ENCODE data around the gene NUMB.

NUMB gene

DNA sequence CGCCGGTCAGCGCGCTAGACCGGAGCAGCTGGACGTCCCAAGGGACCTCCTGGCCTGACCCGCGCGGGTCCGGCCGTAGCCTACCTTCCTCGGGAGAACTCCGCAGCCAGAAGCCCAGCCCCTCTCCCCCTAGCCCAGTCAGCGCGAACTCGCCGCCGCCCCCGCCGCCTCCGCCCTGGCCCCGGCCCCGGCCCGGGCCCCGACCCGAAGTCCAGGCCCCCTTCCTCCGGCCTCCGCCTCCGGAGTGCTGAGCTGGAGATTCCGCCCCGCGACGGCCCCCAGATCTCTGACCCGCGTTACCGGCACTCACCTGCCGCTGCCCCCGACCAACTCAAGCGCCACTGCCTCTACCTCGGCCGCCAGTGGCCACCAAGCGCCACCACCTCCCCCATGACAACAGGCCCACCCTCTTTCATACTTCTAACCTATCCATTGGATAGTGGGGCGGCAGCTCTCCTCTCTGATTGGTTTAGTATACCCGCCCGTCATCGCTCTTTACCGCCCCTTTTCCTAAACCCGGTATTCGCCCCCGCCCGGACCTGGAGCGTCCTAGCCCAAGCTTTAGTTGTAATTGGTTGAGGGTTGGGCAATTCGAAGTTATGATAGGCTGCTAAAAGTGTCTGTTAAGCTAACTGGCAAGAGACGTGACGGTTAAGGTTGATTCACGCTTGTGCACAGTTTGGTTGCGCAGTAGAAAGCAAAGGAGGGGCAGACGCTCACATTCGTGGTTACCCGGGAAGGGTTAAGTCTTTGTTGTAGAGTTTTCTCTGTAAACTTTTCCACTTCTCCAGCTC is at the start of gene NUMB:
Gene NUMB, minus strand, starts transcription at position 364 of the 794 bp plus-strand sequence. CDS start 102,795 bp downstream, outside the sequence.
- Histone ChIP-seq H2AFZ (ENCODE audit: low read length, unreplicated experiment) (peak within 1 kb of the TSS; percentile 89), H3K79me2 (ENCODE audit: control insufficient read depth, insufficient read depth, low read length, unreplicated experiment) (peaks cover 55% of the 10 kb centered on the region), H3K36me3 (ENCODE audit: insufficient read depth, low read length) (no peaks in the 10 kb centered on the region), H3K27me3 (ENCODE audit: insufficient read depth, low read length) (no peaks in the 10 kb centered on the region), H3K27ac (ENCODE audit: low read depth, low read length) (peak within 1 kb of the TSS; percentile 66), H3K4me3 (ENCODE audit: low read depth, low read length) (peak within 1 kb of the TSS; percentile 91), H3K4me1 (ENCODE audit: control insufficient read depth, insufficient read depth, low read length, unreplicated experiment) (peaks cover 58% of the 10 kb centered on the region)

- H3K27ac ChIP-seq (ENCODE audit: low read depth, low read length), result no peak overlapping the region
- no peaks in the 10 kb centered on the region for H3K27me3 ChIP-seq (ENCODE audit: insufficient read depth, low read length)
- no peaks in the 10 kb centered on the region for H3K79me2 ChIP-seq (ENCODE audit: control insufficient read depth, insufficient read depth, low read length, unreplicated experiment)
- H3K36me3 ChIP-seq (ENCODE audit: insufficient read depth, low read length), result no peaks in the 10 kb centered on the region; the same call in 1 of the 2 replicates
- H3K4me1 ChIP-seq (ENCODE audit: control insufficient read depth, insufficient read depth, low read length, unreplicated experiment), result no peaks in the 10 kb centered on the region
- no peak overlapping the region for H2AFZ ChIP-seq (ENCODE audit: low read length, unreplicated experiment)
- no peak overlapping the region for H3K4me3 ChIP-seq (ENCODE audit: low read depth, low read length)
These were observed 45.3 kb upstream of the NUMB start for GRCh38 chr14:73503648-73504047.

- H3K27me3 ChIP-seq (ENCODE audit: insufficient read depth, low read length), result no peaks in the 10 kb centered on the region
- H2AFZ ChIP-seq (ENCODE audit: low read length, unreplicated experiment), result no peak overlapping the region
- H3K4me3 ChIP-seq (ENCODE audit: low read depth, low read length), result no peak overlapping the region
- H3K27ac ChIP-seq (ENCODE audit: low read depth, low read length), result no peak overlapping the region
- no peaks in the 10 kb centered on the region for H3K4me1 ChIP-seq (ENCODE audit: control insufficient read depth, insufficient read depth, low read length, unreplicated experiment)
- H3K79me2 ChIP-seq (ENCODE audit: control insufficient read depth, insufficient read depth, low read length, unreplicated experiment), result no peaks in the 10 kb centered on the region
- no peaks in the 10 kb centered on the region; the same call in 1 of the 2 replicates for H3K36me3 ChIP-seq (ENCODE audit: insufficient read depth, low read length)
These were observed 43.8 kb upstream of the NUMB start for GRCh38 chr14:73502017-73502619.

DNA sequence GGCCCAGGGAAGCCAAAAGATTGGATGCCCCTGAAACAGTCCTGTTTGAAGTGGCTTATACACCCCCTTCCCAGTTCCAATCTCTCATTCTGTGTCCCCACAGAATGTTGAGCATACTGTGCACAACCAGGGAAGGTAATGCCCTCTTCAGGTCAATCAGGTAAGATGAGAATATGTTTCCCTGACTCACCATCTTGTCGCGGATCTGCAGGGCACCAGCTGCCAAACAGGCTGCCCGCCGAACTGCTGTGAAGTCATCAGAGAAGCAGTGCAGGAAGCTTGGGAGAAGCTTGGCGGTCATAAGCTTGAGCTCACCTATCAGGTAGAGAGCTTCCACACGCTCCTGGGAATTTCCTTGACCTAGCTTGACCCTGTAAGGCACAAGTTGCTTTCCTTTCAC is 42.0 kb upstream of the NUMB start:
- H3K4me3 ChIP-seq (ENCODE audit: low read depth, low read length), result no peak overlapping the region
- H3K27me3 ChIP-seq (ENCODE audit: insufficient read depth, low read length), result no peaks in the 10 kb centered on the region
- no peaks in the 10 kb centered on the region; the same call in 1 of the 2 replicates for H3K36me3 ChIP-seq (ENCODE audit: insufficient read depth, low read length)
- no peaks in the 10 kb centered on the region for H3K4me1 ChIP-seq (ENCODE audit: control insufficient read depth, insufficient read depth, low read length, unreplicated experiment)
- H3K79me2 ChIP-seq (ENCODE audit: control insufficient read depth, insufficient read depth, low read length, unreplicated experiment), result no peaks in the 10 kb centered on the region
- H2AFZ ChIP-seq (ENCODE audit: low read length, unreplicated experiment), result no peak overlapping the region
- H3K27ac ChIP-seq (ENCODE audit: low read depth, low read length), result no peak overlapping the region

DNA sequence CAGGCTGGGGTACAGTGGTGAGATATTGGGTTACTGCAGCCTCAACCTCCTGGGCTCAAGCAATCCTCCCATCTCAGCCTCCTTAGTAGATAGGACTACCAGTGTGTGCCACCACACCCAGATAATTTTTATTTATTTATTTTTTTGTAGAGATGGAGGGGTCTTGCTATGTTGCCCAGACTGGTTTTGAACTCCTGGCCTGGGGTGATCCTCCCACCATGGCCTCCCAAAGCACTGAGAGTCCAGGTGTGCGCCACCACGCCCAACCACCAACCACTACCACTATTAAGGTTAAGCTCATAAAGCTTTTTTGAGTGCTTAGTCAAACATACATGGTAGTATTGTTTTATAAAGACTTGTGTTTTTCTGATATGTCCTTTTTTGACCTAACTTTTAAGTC is 36.2 kb upstream of the NUMB start:
- no peak overlapping the region for H3K4me3 ChIP-seq (ENCODE audit: low read depth, low read length)
- H3K4me1 ChIP-seq (ENCODE audit: control insufficient read depth, insufficient read depth, low read length, unreplicated experiment), result peaks cover 23% of the 10 kb centered on the region
- no peak overlapping the region for H2AFZ ChIP-seq (ENCODE audit: low read length, unreplicated experiment)
- H3K27me3 ChIP-seq (ENCODE audit: insufficient read depth, low read length), result no peaks in the 10 kb centered on the region
- H3K27ac ChIP-seq (ENCODE audit: low read depth, low read length), result no peak overlapping the region
- H3K79me2 ChIP-seq (ENCODE audit: control insufficient read depth, insufficient read depth, low read length, unreplicated experiment), result peaks cover 28% of the 10 kb centered on the region
- H3K36me3 ChIP-seq (ENCODE audit: insufficient read depth, low read length), result no peaks in the 10 kb centered on the region; the same call in none of the 2 replicates

DNA sequence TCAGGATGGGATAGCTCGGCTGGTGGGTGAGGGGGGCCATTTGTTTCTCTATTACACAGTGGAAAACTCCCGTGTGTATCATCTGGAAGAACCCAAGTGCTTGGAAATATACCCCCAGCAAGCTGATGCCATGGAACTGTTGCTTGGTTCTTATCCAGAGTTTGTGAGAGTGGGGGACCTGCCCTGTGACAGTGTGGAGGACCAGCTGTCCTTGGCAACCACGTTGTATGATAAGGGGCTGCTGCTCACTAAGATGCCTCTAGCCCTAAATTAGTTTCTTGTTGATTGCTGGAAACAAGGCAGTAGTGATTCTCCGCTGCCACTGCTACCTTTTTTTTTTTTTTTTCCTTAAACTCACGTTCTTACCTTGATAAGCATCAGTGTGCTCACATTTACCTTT is 34.3 kb upstream of the NUMB start:
- peaks cover 28% of the 10 kb centered on the region for H3K79me2 ChIP-seq (ENCODE audit: control insufficient read depth, insufficient read depth, low read length, unreplicated experiment)
- H3K27ac ChIP-seq (ENCODE audit: low read depth, low read length), result no peak overlapping the region
- no peaks in the 10 kb centered on the region; the same call in none of the 2 replicates for H3K36me3 ChIP-seq (ENCODE audit: insufficient read depth, low read length)
- H3K27me3 ChIP-seq (ENCODE audit: insufficient read depth, low read length), result no peaks in the 10 kb centered on the region
- peak overlapping the region; percentile 99 for H3K4me3 ChIP-seq (ENCODE audit: low read depth, low read length)
- peaks cover 23% of the 10 kb centered on the region for H3K4me1 ChIP-seq (ENCODE audit: control insufficient read depth, insufficient read depth, low read length, unreplicated experiment)
- H2AFZ ChIP-seq (ENCODE audit: low read length, unreplicated experiment), result no peak overlapping the region

DNA sequence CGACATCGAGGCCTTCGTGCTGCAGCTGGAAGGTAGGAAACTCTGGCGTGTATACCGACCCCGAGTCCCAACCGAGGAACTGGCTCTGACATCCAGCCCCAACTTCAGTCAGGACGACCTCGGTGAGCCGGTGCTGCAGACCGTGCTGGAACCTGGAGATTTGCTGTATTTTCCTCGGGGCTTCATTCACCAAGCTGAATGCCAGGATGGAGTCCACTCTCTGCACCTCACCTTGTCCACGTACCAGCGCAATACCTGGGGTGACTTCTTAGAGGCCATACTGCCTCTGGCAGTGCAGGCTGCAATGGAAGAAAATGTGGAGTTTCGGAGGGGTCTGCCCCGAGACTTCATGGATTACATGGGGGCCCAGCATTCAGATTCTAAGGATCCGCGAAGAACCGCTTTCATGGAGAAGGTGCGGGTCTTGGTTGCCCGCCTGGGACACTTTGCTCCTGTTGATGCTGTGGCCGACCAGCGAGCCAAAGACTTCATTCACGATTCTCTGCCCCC is 33.8 kb upstream of the NUMB start:
- Histone ChIP-seq H3K36me3 (ENCODE audit: insufficient read depth, low read length) (no peaks in the 10 kb centered on the region; the same call in none of the 2 replicates), H2AFZ (ENCODE audit: low read length, unreplicated experiment) (peak overlapping the region; percentile 87), H3K27ac (ENCODE audit: low read depth, low read length) (no peak overlapping the region), H3K27me3 (ENCODE audit: insufficient read depth, low read length) (no peaks in the 10 kb centered on the region), H3K4me1 (ENCODE audit: control insufficient read depth, insufficient read depth, low read length, unreplicated experiment) (peaks cover 23% of the 10 kb centered on the region), H3K79me2 (ENCODE audit: control insufficient read depth, insufficient read depth, low read length, unreplicated experiment) (peaks cover 28% of the 10 kb centered on the region), H3K4me3 (ENCODE audit: low read depth, low read length) (peak overlapping the region; percentile 99)

GRCh38 chr14:73491256-73492042 is 33.1 kb upstream of the NUMB start:
- H3K27ac ChIP-seq (ENCODE audit: low read depth, low read length), result peak overlapping the region; percentile 59; the same call in 1 of the 2 replicates
- H2AFZ ChIP-seq (ENCODE audit: low read length, unreplicated experiment), result peak overlapping the region; percentile 87
- no peaks in the 10 kb centered on the region; the same call in none of the 2 replicates for H3K36me3 ChIP-seq (ENCODE audit: insufficient read depth, low read length)

GRCh38 chr14:73489481-73490175 is 31.3 kb upstream of the NUMB start:
- H3K4me1 ChIP-seq (ENCODE audit: control insufficient read depth, insufficient read depth, low read length, unreplicated experiment), result peaks cover 23% of the 10 kb centered on the region
- H3K27ac ChIP-seq (ENCODE audit: low read depth, low read length), result no peak overlapping the region
- no peaks in the 10 kb centered on the region; the same call in none of the 2 replicates for H3K36me3 ChIP-seq (ENCODE audit: insufficient read depth, low read length)
- H3K4me3 ChIP-seq (ENCODE audit: low read depth, low read length), result no peak overlapping the region
- peaks cover 28% of the 10 kb centered on the region for H3K79me2 ChIP-seq (ENCODE audit: control insufficient read depth, insufficient read depth, low read length, unreplicated experiment)
- H2AFZ ChIP-seq (ENCODE audit: low read length, unreplicated experiment), result no peak overlapping the region
- H3K27me3 ChIP-seq (ENCODE audit: insufficient read depth, low read length), result no peaks in the 10 kb centered on the region

More at GRCh38 chr14:73491256-73492042, 33.1 kb upstream of the NUMB start:
- Histone ChIP-seq H3K4me1 (ENCODE audit: control insufficient read depth, insufficient read depth, low read length, unreplicated experiment) (peaks cover 23% of the 10 kb centered on the region), H3K4me3 (ENCODE audit: low read depth, low read length) (peak overlapping the region; percentile 99), H3K79me2 (ENCODE audit: control insufficient read depth, insufficient read depth, low read length, unreplicated experiment) (peaks cover 28% of the 10 kb centered on the region), H3K27me3 (ENCODE audit: insufficient read depth, low read length) (no peaks in the 10 kb centered on the region)

DNA sequence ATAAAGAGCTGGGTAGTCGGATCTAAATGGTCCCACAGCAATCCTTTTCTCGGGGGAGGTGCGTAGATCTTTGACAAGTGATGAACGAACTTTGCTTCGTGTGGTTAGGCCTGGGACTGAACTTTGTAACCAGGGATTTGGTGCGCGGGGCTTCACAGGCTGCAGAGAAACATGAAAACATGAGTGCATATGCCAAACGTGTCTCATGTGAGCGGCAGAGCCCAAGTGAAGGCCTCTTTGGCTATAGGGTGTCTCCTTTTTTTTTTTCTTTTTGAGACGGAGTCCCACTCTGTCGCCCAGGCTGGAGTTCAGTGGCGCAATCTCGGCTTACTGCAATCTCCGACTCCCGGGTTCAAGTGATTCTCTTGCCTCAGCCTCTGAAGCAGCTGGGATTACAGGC is 20.3 kb upstream of the NUMB start:
- H3K27ac ChIP-seq (ENCODE audit: low read depth, low read length), result no peak overlapping the region
- H3K36me3 ChIP-seq (ENCODE audit: insufficient read depth, low read length), result no peaks in the 10 kb centered on the region
- no peaks in the 10 kb centered on the region for H3K27me3 ChIP-seq (ENCODE audit: insufficient read depth, low read length)
- no peak overlapping the region for H3K4me3 ChIP-seq (ENCODE audit: low read depth, low read length)
- no peak overlapping the region for H2AFZ ChIP-seq (ENCODE audit: low read length, unreplicated experiment)
- H3K4me1 ChIP-seq (ENCODE audit: control insufficient read depth, insufficient read depth, low read length, unreplicated experiment), result peaks cover 11% of the 10 kb centered on the region
- H3K79me2 ChIP-seq (ENCODE audit: control insufficient read depth, insufficient read depth, low read length, unreplicated experiment), result no peaks in the 10 kb centered on the region
